Dendritic cell treated with granulocyte-macrophage colony-stimulating factor and Interleukin-4, amounts not matched to agents 40 ng/mL and 50 ng/mL, for 4 days (primary cell): ENCODE results near the gene CNTROB.
A peak's percentile ranks its signal among the peaks of the same experiment; 100 is the strongest.

Experiments
- H3K27ac Mint-ChIP-seq: one replicate; pipeline ENCODE4 v1.8.0; 2022; ENCODE audit warnings: mild to moderate bottlenecking, mixed read lengths
- H3K27me3 Mint-ChIP-seq: one replicate; pipeline ENCODE4 v1.8.0; 2022; ENCODE audit warnings: mild to moderate bottlenecking, mixed read lengths
- H3K36me3 Mint-ChIP-seq: one replicate; pipeline ENCODE4 v1.8.0; 2022; ENCODE audit warnings: low read depth, mixed read lengths
- H3K4me1 Mint-ChIP-seq: one replicate; pipeline ENCODE4 v1.8.0; 2022; ENCODE audit warnings: low read depth, mixed read lengths
- H3K4me3 Mint-ChIP-seq: one replicate; pipeline ENCODE4 v1.8.0; 2022; ENCODE audit warnings: mild to moderate bottlenecking, moderate library complexity, mixed read lengths
- H3K9me3 Mint-ChIP-seq: one replicate; pipeline ENCODE4 v1.8.0; 2022; ENCODE audit warnings: mixed read lengths
- intact Hi-C: fragments of 100-400 bp; cut with micrococcal nuclease; formaldehyde crosslinking; loops from one replicate; pipeline ENCODE4 v1.15.0; 2022

CNTROB gene

DNA sequence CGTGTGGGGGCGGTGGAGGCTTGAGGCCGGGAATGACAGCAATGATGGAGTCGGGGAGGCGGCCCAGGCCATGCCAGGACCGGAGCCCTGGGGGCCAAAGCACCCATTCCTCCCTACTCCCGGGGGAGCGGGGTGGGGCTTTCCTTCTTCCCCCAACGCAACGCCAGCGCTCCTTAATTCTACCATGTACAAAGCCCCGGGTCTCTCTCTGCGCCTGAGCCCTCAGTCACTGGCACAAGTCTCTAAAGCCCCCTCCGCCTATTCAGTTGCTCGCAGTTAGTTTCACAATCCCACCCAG is 15.7 kb upstream of the CNTROB start:
- Mint-ChIP-seq H3K9me3 (no peaks in the 10 kb centered on the region), H3K27me3 (no peaks in the 10 kb centered on the region), H3K4me3 (peak overlapping the region; percentile 98), H3K36me3 (peaks cover 14% of the 10 kb centered on the region), H3K27ac (peak overlapping the region; percentile 94), H3K4me1 (peaks cover 39% of the 10 kb centered on the region)
- intact Hi-C loops, result no loop called here

DNA sequence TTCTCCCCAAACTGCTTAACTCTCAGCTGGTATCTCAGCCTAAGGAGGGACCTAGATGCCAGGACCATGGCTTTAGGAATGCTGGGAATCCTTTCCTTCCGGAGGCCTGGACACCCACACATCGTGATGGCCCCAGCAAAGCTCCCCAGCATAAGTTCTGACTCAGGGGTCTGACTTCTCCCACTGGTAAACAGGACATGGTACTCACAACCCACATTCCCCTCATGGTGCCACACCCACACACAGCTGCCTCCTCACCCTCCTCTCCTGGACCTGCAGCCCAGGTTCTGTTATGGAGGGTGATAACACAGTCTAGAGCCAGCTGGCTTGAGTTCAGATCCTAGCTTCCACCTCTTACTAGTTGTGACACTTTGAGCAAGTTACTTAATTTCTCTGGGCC is 15.2 kb upstream of the CNTROB start:
- Mint-ChIP-seq H3K27me3 (no peaks in the 10 kb centered on the region), H3K36me3 (peaks cover 9% of the 10 kb centered on the region), H3K9me3 (no peaks in the 10 kb centered on the region), H3K27ac (peak overlapping the region; percentile 94), H3K4me3 (peak overlapping the region; percentile 98), H3K4me1 (peaks cover 39% of the 10 kb centered on the region)
- intact Hi-C loops, result no loop called here

DNA sequence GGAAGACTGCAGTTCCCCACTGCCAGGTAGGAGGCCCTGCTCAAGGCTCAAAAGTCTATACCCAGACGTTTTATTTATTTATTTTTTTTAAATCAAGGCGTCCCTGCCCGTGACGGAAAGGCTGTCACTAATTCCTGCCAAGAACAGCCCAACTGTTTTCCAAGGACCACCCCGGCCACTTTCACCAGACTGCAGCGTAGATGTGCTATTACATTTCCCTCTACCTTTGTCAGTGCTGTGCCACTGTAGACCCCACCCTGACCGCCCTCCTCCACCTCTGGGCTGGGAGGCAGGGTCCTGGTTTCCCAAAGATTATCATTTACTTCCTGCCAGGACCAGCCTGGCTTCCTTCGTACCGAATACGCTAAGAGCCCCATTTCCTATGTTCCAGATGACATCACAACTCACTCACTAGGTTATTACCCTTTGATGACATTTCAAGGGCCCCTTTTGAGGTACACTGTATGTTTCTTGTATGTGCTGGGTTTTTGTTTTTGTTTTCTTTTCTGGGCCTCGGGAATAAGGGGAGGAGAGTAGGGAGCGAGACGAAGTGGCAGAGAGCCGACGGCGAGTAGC is 9.6 kb upstream of the CNTROB start:
- Mint-ChIP-seq H3K4me1 (peaks cover 36% of the 10 kb centered on the region), H3K9me3 (no peaks in the 10 kb centered on the region), H3K36me3 (peaks cover 5% of the 10 kb centered on the region), H3K27ac (peak overlapping the region; percentile 84), H3K4me3 (peak overlapping the region; percentile 75), H3K27me3 (no peaks in the 10 kb centered on the region)
- intact Hi-C loops, result no loop called here

DNA sequence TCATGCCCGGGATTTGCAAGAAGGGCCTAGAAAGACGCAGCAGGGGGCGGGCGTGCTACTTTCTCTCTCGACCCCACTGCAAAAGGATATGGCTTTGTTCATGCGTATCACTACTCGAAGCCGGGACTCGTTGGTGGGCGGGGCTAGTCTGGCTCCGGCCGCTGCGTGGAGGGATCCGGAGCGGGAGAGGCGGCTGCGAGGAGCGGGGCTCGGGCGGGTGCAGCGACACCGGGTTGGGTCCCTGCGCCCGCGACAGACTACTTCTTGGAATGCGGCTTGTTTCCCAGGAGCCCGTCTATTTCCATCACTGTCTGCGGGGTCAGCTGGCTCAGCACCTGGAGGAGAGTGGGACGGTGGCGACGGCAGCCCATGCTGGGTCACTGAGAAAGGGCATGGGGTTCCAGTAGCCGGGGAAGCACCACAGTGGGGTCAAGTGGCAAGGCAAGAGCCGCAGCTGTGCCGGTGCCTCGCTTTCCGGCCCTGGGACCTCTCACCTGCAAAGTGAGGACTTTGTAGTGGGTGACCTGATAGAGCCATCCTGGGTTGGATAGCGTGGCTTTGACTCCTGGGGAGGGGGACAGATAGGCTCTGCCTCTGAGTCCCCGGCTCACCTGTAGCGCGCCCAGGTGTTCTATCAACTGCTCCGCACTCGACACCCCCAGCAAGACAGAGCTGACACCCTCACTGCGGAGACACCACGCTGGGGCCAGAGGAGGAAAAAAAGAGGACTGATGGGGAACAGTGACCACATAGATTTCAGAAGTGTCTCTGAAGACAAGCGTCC is 9.0 kb upstream of the CNTROB start:
- H3K4me3 Mint-ChIP-seq, result peak overlapping the region; percentile 75
- H3K36me3 Mint-ChIP-seq, result peaks cover 9% of the 10 kb centered on the region
- peak overlapping the region; percentile 84 for H3K27ac Mint-ChIP-seq
- H3K9me3 Mint-ChIP-seq, result no peaks in the 10 kb centered on the region
- intact Hi-C loops, result no loop called here
- H3K27me3 Mint-ChIP-seq, result no peaks in the 10 kb centered on the region
- H3K4me1 Mint-ChIP-seq, result peaks cover 43% of the 10 kb centered on the region

GRCh38 chr17:7927596-7927995 is 4.4 kb upstream of the CNTROB start:
- intact Hi-C loops, result no loop called here
- Mint-ChIP-seq H3K4me3 (no peak overlapping the region), H3K27me3 (no peaks in the 10 kb centered on the region), H3K4me1 (peaks cover 51% of the 10 kb centered on the region), H3K27ac (no peak overlapping the region), H3K9me3 (no peaks in the 10 kb centered on the region), H3K36me3 (peaks cover 47% of the 10 kb centered on the region)

DNA sequence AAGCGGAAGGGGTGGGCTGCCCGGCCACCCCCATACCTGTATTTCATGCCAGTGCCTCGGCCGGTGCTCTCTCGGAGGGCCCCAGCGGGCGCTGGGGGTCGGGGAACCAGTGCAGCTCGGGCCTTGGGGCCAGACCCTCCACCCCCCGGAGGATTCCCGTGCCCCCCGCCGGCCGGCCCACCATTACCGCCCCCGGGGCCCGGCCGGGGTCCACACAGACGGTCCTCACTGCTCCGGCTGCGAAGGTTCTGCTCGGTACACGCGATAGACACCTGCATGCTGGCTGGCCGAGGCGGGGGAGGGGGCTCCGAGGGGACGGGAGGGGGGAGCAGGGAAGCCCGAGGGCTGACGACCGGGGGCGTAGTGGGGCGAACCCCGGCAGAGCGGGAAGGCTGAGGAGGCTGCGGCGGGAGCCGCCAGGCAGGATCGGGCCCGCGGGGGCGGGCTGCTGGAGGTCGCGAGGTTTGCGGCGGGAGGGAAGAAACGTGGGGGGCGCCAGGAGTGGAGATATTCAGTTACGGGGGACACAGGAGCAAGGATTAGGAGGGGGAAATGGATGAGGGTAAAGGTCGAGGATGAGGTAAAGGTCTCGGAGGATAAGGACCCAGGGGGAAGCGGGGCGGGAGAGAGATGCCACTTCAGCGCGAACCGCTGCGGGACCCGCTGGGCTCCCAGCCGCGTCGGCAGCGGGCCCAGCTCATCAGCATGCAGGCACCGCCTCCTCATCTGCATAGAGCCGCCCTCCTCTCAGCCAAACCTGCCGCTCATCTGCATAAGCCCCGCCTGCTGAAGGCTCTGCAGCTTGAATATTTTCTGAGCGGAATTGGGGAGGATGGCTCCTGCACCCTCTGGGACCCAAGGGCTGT is 2.6 kb upstream of the CNTROB start, which contains the start of gene KCNAB3:
KCNAB3 (minus strand) TSS at position 699 of the 866 bp plus-strand sequence; CDS start at position 278, 421 bp downstream.
- peaks cover 51% of the 10 kb centered on the region for H3K4me1 Mint-ChIP-seq
- H3K4me3 Mint-ChIP-seq, result peak within 1 kb of the TSS; percentile 91
- H3K27me3 Mint-ChIP-seq, result no peaks in the 10 kb centered on the region
- H3K27ac Mint-ChIP-seq, result peak within 1 kb of the TSS; percentile 91
- intact Hi-C loops, result loop anchor here (5.0 kb wide), 1 partner anchor 42 kb away; the partner anchor contains the start of gene CHD3
- no peaks in the 10 kb centered on the region for H3K9me3 Mint-ChIP-seq
- H3K36me3 Mint-ChIP-seq, result peaks cover 52% of the 10 kb centered on the region

GRCh38 chr17:7930841-7931631 is 970 bp upstream of the CNTROB start:
- Mint-ChIP-seq H3K9me3 (no peaks in the 10 kb centered on the region), H3K4me3 (peak overlapping the region; percentile 91), H3K4me1 (peaks cover 63% of the 10 kb centered on the region), H3K27ac (peak overlapping the region; percentile 91), H3K36me3 (peaks cover 68% of the 10 kb centered on the region), H3K27me3 (no peaks in the 10 kb centered on the region)
- intact Hi-C loops, result loop anchor here (5.0 kb wide), 1 partner anchor 44 kb away; the partner anchor contains the start of gene CHD3

DNA sequence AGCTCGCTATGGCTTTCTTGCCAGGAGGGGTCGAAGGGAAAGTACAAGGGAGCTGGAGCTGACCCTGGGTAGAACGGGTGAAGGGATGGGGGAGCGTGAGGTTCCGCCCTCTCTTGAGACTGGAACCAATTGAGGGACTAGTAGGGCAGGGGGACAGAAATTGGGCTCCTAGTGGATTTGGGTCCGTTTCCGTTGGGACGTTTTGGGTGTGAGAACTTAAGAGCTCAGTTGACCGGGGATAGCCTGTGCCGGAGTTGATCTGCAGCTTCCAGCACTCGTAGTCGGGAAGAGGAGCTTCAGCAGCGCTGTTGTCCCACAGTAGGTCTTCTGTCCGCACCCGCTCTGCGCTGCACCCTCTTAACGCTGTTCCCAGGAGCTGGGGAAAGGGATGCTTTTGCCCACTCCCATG is 481 bp downstream of the CNTROB start:
- Mint-ChIP-seq H3K4me1 (peaks cover 55% of the 10 kb centered on the region), H3K9me3 (no peaks in the 10 kb centered on the region), H3K27ac (peak overlapping the region; percentile 91), H3K27me3 (no peaks in the 10 kb centered on the region), H3K4me3 (peak overlapping the region; percentile 91), H3K36me3 (peaks cover 76% of the 10 kb centered on the region)
- intact Hi-C loops, result loop anchor here (5.0 kb wide), 1 partner anchor 45 kb away; the partner anchor contains the start of gene CHD3

GRCh38 chr17:7932949-7933348 is 943 bp downstream of the CNTROB start:
- H3K27ac Mint-ChIP-seq, result peak overlapping the region; percentile 91
- H3K4me1 Mint-ChIP-seq, result peaks cover 51% of the 10 kb centered on the region
- no peaks in the 10 kb centered on the region for H3K9me3 Mint-ChIP-seq
- H3K4me3 Mint-ChIP-seq, result peak overlapping the region; percentile 91
- no peaks in the 10 kb centered on the region for H3K27me3 Mint-ChIP-seq
- peaks cover 75% of the 10 kb centered on the region for H3K36me3 Mint-ChIP-seq
- intact Hi-C loops, result loop anchor here (5.0 kb wide), 1 partner anchor 46 kb away; the partner anchor contains the start of gene CHD3

DNA sequence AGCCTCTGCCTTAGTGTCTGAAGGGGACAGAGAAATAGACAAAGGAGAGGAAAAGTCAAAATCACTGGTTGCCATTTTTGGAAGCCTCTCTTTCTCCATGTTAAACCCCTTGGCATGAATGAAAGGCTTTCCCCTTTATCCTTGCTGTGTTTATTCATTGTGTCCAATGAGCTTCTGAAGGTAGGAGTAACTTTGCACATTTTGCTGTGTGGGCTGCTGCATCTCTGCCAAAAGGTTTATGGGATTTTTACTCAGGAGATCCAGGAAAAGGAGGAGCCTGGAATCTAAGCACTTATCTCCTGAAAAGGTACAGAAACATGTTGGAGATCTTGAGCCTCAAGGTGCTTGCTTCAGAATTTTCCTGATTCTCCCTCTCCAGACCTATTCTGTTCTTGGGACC is 3.9 kb downstream of the CNTROB start:
- Mint-ChIP-seq H3K9me3 (no peaks in the 10 kb centered on the region), H3K27me3 (no peaks in the 10 kb centered on the region), H3K4me3 (no peak overlapping the region), H3K36me3 (peaks cover 79% of the 10 kb centered on the region), H3K4me1 (peaks cover 38% of the 10 kb centered on the region), H3K27ac (no peak overlapping the region)
- intact Hi-C loops, result no loop called here

- no peak overlapping the region for H3K27ac Mint-ChIP-seq
- H3K4me1 Mint-ChIP-seq, result peaks cover 13% of the 10 kb centered on the region
- no peaks in the 10 kb centered on the region for H3K27me3 Mint-ChIP-seq
- intact Hi-C loops, result no loop called here
- H3K4me3 Mint-ChIP-seq, result no peak overlapping the region
- H3K9me3 Mint-ChIP-seq, result no peaks in the 10 kb centered on the region
- H3K36me3 Mint-ChIP-seq, result peaks cover 93% of the 10 kb centered on the region
These were observed 8.0 kb downstream of the CNTROB start for GRCh38 chr17:7940034-7940433.

DNA sequence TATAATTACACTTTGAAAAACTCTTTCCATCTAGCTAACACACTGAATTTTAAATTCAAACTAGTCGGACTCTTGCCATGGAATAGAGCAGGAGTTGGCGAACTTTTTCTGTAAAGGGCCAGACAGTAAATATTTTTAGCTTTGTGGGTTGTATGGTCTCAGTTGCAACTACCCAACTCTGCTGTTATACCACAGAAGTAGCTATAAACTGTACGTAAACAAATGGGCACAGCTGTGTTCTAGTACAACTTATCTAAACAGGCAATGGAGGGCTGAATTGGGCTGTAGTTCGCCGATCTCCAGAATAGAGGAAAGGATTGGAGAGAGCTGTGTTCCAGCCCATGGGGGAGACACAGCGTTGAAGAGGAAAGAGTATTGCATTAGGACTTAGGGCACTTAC is 8.7 kb downstream of the CNTROB start:
- intact Hi-C loops, result no loop called here

GRCh38 chr17:7943291-7943690 is 11.3 kb downstream of the CNTROB start:
- no peak overlapping the region for H3K4me3 Mint-ChIP-seq
- H3K27me3 Mint-ChIP-seq, result no peaks in the 10 kb centered on the region
- H3K9me3 Mint-ChIP-seq, result no peaks in the 10 kb centered on the region
- H3K36me3 Mint-ChIP-seq, result peaks cover 95% of the 10 kb centered on the region
- intact Hi-C loops, result no loop called here
- no peak overlapping the region for H3K27ac Mint-ChIP-seq
- H3K4me1 Mint-ChIP-seq, result peaks cover 7% of the 10 kb centered on the region

More for the DNA sequence above, 8.7 kb downstream of the CNTROB start:
- Mint-ChIP-seq H3K27ac (no peak overlapping the region), H3K36me3 (peaks cover 92% of the 10 kb centered on the region), H3K27me3 (no peaks in the 10 kb centered on the region), H3K4me3 (no peak overlapping the region), H3K4me1 (peaks cover 7% of the 10 kb centered on the region), H3K9me3 (no peaks in the 10 kb centered on the region)
